HepG2 (cell line): ENCODE results near the gene MTFR1L. TPM values are rescaled to one million over a fixed set of nuclear protein-coding genes. Genes with fewer than 3 reads are reported as not detected.
A peak's percentile ranks its signal among the peaks of the same experiment; 100 is the strongest.

Experiments
- ATAC-seq: fragments of 200-7000 bp; cut with Tn5 transposase; 3 replicates; pipeline ENCODE4 v1.9.1; 2020; ENCODE audit warnings: mild to moderate bottlenecking, moderate library complexity
- BruUV-seq: library from RNA; stranded (reverse); fragments of 400-500 nt; replicated peaks from 2 replicates; lab custom pipeline; 2021; lab: Mats Ljungman, UMichigan
- CTCF ChIA-PET: fragments of 300-600 bp; formaldehyde crosslinking; extraction: SDS; loops from one replicate; lab custom pipeline; 2021; ENCODE audit warnings: low total read pairs, inconsistent platforms, low intra/inter-chr PET ratio; lab: Yijun Ruan, JAX
- POLR2A ChIA-PET: fragments of 350-600 bp; sonication (Branson Sonifier 250); formaldehyde crosslinking; loops from one replicate; lab custom pipeline; 2020; ENCODE audit warnings: antibody characterized with exemption, inconsistent platforms; lab: Yijun Ruan, JAX
- DNase-seq: peaks from one replicate; pipeline ENCODE4 v3.0.0-alpha.2; 2015; ENCODE audit warnings: low spot score
- FAIRE-seq: peaks from 3 replicates; lab custom pipeline; 2011; peaks lifted over from hg19 to GRCh38; lab: Jason Lieb, UNC
- H2AFZ ChIP-seq: one replicate; pipeline ENCODE4 v1.6.1; 2011; ENCODE audit warnings: low read length, inconsistent platforms
- H3K27ac ChIP-seq: fragments of 300-600 bp; 3 replicates; pipeline ENCODE4 v1.8.0; 2011; ENCODE audit warnings: mixed run types, mild to moderate bottlenecking, mixed read lengths, low read length, inconsistent platforms; ENCODE audit not compliant: insufficient read depth; ENCODE audit errors: extremely low read length
- H3K27me3 ChIP-seq, 2 experiments: fragments of 200-600 bp in 1 of 2; 2 replicates in 1 of 2; 3 replicates in 1 of 2; pipeline versions ENCODE4 v1.6.0 to v1.8.0; 2011; ENCODE audit warnings: low read length in 2 of 2, mild to moderate bottlenecking in 2 of 2, moderate library complexity in 2 of 2, inconsistent platforms in 1 of 2; ENCODE audit not compliant: insufficient read depth in 2 of 2, control insufficient read depth in 1 of 2
- H3K36me3 ChIP-seq, 2 experiments: fragments of 200-600 bp in 1 of 2; replicated peaks in 1 of 2; 2 replicates in 1 of 2; 3 replicates in 1 of 2; pipeline versions ENCODE4 v1.5.1 to v1.8.0; 2011; ENCODE audit warnings: low read length in 2 of 2, inconsistent platforms in 1 of 2; ENCODE audit not compliant: insufficient read depth in 2 of 2, control insufficient read depth in 1 of 2
- H3K4me1 ChIP-seq: 2 replicates; pipeline ENCODE4 v1.5.1; 2012; ENCODE audit warnings: low read length, inconsistent platforms; ENCODE audit not compliant: insufficient read depth
- H3K4me2 ChIP-seq: 2 replicates; pipeline ENCODE4 v1.6.0; 2011; ENCODE audit warnings: low read depth, low read length, inconsistent platforms
- H3K4me3 ChIP-seq, 3 experiments: fragments of 200-600 bp in 1 of 3; sonication (generic), shearing (Covaris generic) in 1 of 3; replicated peaks in 1 of 3; 2 replicates each; pipeline ENCODE4 v1.5.1; 2011 to 2016; ENCODE audit warnings: low read length in 3 of 3, inconsistent platforms in 2 of 3, low read depth in 2 of 3, mild to moderate bottlenecking in 2 of 3, control low read depth in 1 of 3, mixed read lengths in 1 of 3; ENCODE audit not compliant: insufficient read depth in 1 of 3
- H3K79me2 ChIP-seq: one replicate; pipeline ENCODE4 v1.6.1; 2011; ENCODE audit warnings: low read length, inconsistent platforms; ENCODE audit not compliant: insufficient read depth
- H3K9ac ChIP-seq: 2 replicates; pipeline ENCODE4 v1.6.0; 2011; ENCODE audit warnings: mild to moderate bottlenecking, low read depth, low read length, inconsistent platforms; ENCODE audit not compliant: insufficient read depth
- H3K9me3 ChIP-seq: 2 replicates; pipeline ENCODE4 v1.5.1; 2012; ENCODE audit warnings: mild to moderate bottlenecking, low read length
- H4K20me1 ChIP-seq: 2 replicates; pipeline ENCODE4 v1.6.0; 2011; ENCODE audit warnings: inconsistent platforms, mild to moderate bottlenecking, low read length, moderate library complexity; ENCODE audit not compliant: insufficient read depth
- HNRNPUL1 ChIP-seq: fragments of 200-400 bp; formaldehyde crosslinking; IDR thresholded peaks from 2 replicates; pipeline ENCODE4 v1.6.1; 2017; ENCODE audit warnings: low read depth, mild to moderate bottlenecking, low read length, moderate library complexity
- MEIS2 ChIP-seq: sonication (generic); formaldehyde crosslinking; IDR thresholded peaks from 2 replicates; pipeline ENCODE4 v1.9.0; 2021; ENCODE audit warnings: mild to moderate bottlenecking, missing genetic modification reagents
- PAX8 ChIP-seq: sonication (generic); formaldehyde crosslinking; IDR thresholded peaks from 2 replicates; pipeline ENCODE4 v1.8.0; 2022; ENCODE audit warnings: mild to moderate bottlenecking, missing genetic modification reagents, borderline replicate concordance
- ZNF768 ChIP-seq: sonication (generic); formaldehyde crosslinking; IDR thresholded peaks from 2 replicates; pipeline ENCODE4 v1.4.0; 2020; ENCODE audit warnings: missing genetic modification reagents
- WGBS: methylation state at CpG from one replicate; pipeline ENCODE4 v1.1.6; 2017; ENCODE audit warnings: low lambda C conversion rate; 5-methylcytosine and 5-hydroxymethylcytosine counted together
- in situ Hi-C: cut with HindIII; loops from 2 replicates; pipeline ENCODE4 v1.10.0; 2017; ENCODE audit warnings: low pct_unique_long_range_greater_than_20kb; ENCODE audit not compliant: extremely low pct_ligation_motif_present
- intact Hi-C: fragments of 100-400 bp; cut with micrococcal nuclease; formaldehyde crosslinking; loops from one replicate; pipeline ENCODE4 v1.10.0; 2022; ENCODE audit not compliant: unreplicated experiment
- polyA plus RNA-seq, 8 experiments: library from polyadenylated mRNA; depleted of rRNA in 3 of 8; stranded (reverse) in 7 of 8; unstranded in 1 of 8; fragments of >200 nt; fragmentation: Illumina TruSeq in 4 of 8; extraction: Trizol in 4 of 8; gene quantifications; 2 replicates each; pipeline versions ENCODE4 v1.2.1 to v1.2.3, GENCODE V29; 2011 to 2016; ENCODE audit warnings: low read depth in 4 of 8, missing spikeins in 1 of 8, mixed read lengths in 1 of 8; ENCODE audit not compliant: insufficient read depth in 1 of 8
- total RNA-seq, 5 experiments: library from RNA; depleted of rRNA; stranded (reverse); fragments of >200 nt; fragmentation: Illumina TruSeq; extraction: Trizol; gene quantifications; 2 replicates each; pipeline ENCODE4 v1.2.3, GENCODE V29; 2016; ENCODE audit warnings: low read depth in 1 of 5
- TF ChIP-seq, protein P1 (sequence below): sonication (generic); formaldehyde crosslinking; IDR thresholded peaks from one replicate; pipeline ENCODE4 v1.5.1; 2020; ENCODE audit warnings: mild to moderate bottlenecking, missing genetic modification reagents; ENCODE audit errors: not compliant biosample characterization

MTFR1L gene
- total and polyA plus RNA-seq, 2 of the 13 experiments (the other 11 are each of a cell fraction or from before 2014, with no cell fraction given), result 38.0 to 55.7 TPM

DNA sequence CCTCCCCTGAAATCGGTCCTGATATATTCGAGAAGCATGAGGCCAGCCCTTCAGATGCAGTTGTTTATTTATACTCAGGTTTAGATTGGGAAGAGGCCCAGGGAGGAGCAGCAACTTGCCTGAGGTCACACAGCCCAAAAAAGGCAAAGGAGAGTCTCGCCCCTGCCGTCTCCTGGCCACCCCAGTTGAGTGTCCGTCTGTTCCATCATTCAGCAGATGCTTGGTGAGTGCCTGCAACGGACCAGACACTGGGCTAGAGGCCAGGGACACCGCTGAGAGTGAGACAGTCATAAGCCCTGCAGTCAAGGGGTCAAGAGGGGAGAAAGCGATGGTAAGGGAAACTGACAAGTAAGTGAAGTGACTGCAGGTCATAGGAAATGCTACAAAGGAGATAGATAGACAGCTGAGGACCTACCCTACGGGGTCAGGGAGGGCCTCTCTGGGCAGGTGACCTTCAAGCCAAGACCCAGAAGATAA, 35.1 kb upstream of the MTFR1L start:
- Histone ChIP-seq H3K27me3 (peaks cover 0 to 25% of the 10 kb centered on the region in 2 experiments; a peak in 3 of 5 replicates), H3K79me2 (no peaks in the 10 kb centered on the region), H3K36me3 (no peaks in the 10 kb centered on the region), H3K9ac (no peak overlapping the region), H3K4me2 (no peak overlapping the region), H3K4me1 (peaks cover 24% of the 10 kb centered on the region), H3K9me3 (no peaks in the 10 kb centered on the region), H3K4me3 (no peak overlapping the region), H3K27ac (no peak overlapping the region), H2AFZ (no peak overlapping the region), H4K20me1 (no peaks in the 10 kb centered on the region)
- intact Hi-C loops, result no loop called here
- in situ Hi-C loops, result no loop called here
- WGBS, result 6% methylated on average over 8 of the region's 9 CpGs
- FAIRE-seq (no peak), ATAC-seq (no peak), DNase-seq (no peak)
- ChIA-PET CTCF (no interaction called here), POLR2A (no interaction called here)
- TF ChIP-seq HNRNPUL1, result no peak
- TF ChIP-seq ZNF768 (CRISPR knock-in tag), result peak; percentile 67; the same call in 1 of the 2 replicates
- BruUV-seq, result no TSS peak

DNA sequence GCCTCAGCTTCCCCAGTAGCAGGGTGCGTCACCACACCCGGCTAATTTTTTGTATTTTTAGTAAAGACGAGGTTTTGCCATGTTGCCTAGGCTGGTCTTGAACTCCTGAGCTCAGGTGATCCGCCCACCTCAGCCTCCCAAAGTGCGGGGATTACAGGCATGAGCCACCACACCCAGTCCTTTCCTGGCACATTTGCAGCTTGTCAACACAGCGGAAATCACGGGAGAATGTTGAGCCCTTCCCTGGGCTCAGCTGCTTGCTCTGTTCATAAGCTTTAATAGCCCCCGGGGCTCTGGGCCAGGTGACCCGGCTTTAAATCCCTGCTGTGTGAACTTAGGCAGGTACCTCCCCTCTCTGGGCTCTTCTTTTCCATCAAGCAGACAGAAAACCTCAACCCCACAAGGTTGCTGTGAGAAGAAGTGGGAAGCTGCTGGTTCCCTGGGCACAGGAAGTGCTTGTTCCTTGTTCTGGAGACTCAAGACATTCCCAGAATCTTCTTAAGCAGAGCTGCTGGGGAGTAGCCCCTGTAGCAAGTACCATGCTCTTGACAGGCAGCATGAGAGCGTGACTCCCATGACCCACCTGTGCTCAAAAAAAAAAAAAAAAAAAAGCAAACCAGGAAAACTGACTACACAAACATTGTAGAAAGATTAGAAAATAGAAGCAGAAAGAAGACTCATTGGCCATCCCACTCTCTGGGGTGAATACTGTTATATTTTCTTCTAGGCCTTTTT, 34.3 kb upstream of the MTFR1L start:
- under 1% methylated on average over 8 of the region's 10 CpGs for WGBS
- Histone ChIP-seq H3K36me3 (no peaks in the 10 kb centered on the region), H2AFZ (no peak overlapping the region), H3K79me2 (no peaks in the 10 kb centered on the region), H3K4me3 (no peak overlapping the region), H4K20me1 (no peaks in the 10 kb centered on the region), H3K27me3 (peaks cover 0 to 34% of the 10 kb centered on the region in 2 experiments; a peak in 3 of 5 replicates), H3K4me2 (no peak overlapping the region), H3K4me1 (peaks cover 17% of the 10 kb centered on the region), H3K9ac (no peak overlapping the region), H3K27ac (no peak overlapping the region), H3K9me3 (no peaks in the 10 kb centered on the region)
- ChIA-PET CTCF (no interaction called here), POLR2A (no interaction called here)
- no peak for DNase-seq
- no peak for ATAC-seq
- in situ Hi-C loops, result no loop called here
- BruUV-seq, result no TSS peak
- intact Hi-C loops, result no loop called here
- FAIRE-seq, result no peak
- TF ChIP-seq PAX8, result no peak
- TF ChIP-seq, protein P1, sequence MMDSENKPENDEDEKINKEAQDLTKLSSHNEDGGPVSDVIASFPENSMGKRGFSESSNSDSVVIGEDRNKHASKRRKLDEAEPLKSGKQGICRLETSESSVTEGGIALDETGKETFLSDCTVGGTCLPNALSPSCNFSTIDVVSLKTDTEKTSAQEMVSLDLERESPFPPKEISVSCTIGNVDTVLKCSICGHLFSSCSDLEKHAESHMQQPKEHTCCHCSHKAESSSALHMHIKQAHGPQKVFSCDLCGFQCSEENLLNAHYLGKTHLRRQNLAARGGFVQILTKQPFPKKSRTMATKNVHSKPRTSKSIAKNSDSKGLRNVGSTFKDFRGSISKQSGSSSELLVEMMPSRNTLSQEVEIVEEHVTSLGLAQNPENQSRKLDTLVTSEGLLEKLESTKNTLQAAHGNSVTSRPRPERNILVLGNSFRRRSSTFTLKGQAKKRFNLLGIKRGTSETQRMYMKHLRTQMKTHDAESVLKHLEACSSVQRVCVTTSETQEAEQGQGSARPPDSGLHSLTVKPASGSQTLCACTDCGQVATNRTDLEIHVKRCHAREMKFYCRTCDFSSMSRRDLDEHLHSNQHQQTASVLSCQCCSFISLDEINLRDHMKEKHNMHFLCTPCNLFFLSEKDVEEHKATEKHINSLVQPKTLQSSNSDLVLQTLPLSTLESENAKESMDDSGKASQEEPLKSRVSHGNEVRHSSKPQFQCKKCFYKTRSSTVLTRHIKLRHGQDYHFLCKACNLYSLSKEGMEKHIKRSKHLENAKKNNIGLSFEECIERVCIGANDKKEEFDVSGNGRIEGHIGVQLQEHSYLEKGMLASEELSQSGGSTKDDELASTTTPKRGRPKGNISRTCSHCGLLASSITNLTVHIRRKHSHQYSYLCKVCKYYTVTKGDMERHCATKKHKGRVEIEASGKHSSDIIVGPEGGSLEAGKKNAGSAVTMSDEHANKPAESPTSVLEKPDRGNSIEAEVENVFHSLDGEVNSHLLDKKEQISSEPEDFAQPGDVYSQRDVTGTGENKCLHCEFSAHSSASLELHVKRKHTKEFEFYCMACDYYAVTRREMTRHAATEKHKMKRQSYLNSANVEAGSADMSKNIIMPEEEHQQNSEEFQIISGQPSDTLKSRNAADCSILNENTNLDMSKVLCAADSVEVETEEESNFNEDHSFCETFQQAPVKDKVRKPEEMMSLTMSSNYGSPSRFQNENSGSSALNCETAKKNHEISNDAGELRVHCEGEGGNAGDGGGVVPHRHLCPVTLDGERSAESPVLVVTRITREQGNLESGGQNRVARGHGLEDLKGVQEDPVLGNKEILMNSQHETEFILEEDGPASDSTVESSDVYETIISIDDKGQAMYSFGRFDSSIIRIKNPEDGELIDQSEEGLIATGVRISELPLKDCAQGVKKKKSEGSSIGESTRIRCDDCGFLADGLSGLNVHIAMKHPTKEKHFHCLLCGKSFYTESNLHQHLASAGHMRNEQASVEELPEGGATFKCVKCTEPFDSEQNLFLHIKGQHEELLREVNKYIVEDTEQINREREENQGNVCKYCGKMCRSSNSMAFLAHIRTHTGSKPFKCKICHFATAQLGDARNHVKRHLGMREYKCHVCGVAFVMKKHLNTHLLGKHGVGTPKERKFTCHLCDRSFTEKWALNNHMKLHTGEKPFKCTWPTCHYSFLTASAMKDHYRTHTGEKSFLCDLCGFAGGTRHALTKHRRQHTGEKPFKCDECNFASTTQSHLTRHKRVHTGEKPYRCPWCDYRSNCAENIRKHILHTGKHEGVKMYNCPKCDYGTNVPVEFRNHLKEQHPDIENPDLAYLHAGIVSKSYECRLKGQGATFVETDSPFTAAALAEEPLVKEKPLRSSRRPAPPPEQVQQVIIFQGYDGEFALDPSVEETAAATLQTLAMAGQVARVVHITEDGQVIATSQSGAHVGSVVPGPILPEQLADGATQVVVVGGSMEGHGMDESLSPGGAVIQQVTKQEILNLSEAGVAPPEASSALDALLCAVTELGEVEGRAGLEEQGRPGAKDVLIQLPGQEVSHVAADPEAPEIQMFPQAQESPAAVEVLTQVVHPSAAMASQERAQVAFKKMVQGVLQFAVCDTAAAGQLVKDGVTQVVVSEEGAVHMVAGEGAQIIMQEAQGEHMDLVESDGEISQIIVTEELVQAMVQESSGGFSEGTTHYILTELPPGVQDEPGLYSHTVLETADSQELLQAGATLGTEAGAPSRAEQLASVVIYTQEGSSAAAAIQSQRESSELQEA (CRISPR knock-in tag), result no peak
- TF ChIP-seq MEIS2 (CRISPR knock-in tag), result no peak
